Measurements from ENCODE around the gene FEZF2.

The FEZF2 gene

GRCh38 chr3:62323241-62323640 lies 50.1 kb downstream of the FEZF2 start:
- DNase-seq: no peak
